ENCODE measurements around the gene ZFP36L1.
A peak's percentile ranks its signal among the peaks of the same experiment; 100 is the strongest.

The ZFP36L1 gene

DNA sequence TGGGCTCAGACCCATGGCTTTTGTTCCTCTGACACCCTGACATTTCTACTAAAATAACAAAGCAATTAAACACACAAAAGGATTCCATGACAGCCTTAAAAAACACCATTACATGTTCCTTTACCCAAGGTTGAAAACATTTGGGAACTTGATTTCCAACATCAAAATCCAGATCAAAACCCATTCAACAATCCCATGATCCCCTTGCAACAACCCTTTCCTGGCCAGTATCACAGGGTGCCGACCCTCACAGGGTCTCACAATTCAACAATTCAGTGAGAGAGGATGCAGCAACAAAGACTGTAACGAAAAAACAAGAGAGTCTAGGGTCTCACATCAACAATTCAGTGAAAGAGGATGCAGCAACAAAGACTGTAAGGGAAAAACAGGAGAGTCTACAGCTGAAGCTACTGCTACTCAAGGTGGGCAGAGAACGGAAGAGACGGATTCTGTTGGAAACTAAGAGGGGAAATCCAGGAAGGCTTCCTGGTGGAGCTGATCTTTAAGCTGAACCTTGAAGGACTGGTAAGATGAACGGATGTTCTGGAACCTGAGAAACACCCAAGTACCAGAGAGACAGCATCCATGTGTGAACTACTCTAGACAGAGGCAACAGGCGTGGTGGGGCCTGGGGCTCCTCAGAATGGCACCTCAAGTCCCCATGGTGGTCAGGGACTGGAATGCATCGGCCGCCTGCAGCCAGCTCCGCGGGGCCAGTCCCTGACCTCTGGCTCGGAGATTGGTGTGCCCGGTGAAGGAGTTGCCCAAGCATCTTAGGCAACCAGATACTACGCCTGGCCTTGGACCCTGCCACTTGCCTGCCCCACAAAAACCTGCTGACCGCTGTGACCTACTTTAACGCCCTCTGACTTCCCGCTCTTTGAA is 22.7 kb upstream of the ZFP36L1 start:
- no peak for DNase-seq

DNA sequence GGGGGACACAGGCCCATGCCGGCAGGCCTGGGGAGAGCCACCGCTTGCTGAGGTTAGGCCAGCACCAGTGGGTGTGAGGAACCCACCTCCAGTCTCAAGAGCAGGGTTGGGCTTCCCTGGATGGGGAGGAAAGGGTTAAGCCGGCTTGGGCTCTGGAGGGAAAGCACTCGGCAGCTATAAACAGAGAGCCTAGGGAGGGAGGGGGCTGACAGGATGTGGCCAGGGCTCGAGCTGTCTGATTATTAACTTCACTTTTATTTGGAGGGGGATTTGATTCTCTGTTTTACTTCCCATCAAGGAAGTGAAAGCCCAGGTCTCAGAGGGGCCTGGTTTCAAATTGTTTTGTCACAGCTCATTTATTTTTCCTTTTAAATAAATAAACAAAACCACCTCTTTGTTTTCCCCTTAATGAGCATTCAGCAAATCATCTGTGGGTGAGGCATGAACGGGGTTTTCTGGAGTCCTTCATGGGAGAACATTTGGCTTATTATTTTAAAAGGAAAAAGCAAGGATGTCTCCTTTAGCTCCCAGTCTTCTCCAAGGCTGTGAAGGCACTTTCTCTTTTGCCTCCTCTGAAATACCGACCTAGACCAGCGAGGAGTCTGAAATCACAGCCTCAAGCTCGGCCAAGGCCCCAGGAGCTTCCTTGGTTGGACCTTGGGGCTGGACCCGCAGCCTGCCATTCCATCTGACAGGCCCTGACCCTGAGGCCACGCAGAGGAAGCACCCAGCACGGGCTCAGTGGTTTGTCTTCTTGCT is 21.9 kb upstream of the ZFP36L1 start:
- DNase-seq, result no peak

DNA sequence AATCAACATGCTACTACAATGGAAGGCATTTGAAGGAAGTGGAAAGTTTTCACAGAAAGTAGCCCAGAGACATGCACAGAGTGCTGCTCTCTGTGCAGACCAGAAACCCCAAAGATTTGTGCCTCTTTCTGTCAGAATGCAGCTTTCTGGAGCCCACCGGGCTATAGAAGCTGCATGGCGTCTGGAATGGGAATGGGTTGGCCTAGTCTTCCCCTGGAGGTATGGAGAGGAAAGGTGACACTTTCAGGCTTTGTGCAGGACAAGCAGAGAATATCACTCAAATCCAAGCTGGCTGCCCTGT is 21.3 kb upstream of the ZFP36L1 start:
- DNase-seq, result no peak

DNA sequence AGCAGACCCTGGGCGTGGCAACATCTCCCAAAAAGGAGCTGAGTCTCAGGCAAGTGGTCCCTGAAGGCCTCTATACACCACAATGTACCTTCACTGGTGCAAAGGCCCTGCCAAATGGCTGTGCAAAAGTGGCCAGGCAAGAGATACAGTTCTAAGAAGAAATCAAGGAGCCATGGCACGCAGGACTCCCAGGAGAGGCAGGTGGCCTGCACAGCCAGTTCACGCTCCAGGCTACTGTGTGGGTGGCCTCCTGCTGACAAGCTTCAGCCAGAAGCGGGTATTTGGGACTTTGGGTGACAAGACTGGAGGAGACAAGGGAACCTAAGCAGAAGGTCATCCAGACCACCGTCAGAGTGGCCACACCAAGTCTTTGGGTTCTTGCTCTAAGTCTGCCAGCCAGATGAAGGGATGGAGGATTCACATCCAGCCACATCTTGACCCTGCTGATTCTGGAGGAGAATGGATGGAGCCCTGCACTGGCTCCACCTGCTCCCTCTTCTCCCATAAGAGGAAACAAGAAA is 20.5 kb upstream of the ZFP36L1 start:
- no peak for DNase-seq

DNA sequence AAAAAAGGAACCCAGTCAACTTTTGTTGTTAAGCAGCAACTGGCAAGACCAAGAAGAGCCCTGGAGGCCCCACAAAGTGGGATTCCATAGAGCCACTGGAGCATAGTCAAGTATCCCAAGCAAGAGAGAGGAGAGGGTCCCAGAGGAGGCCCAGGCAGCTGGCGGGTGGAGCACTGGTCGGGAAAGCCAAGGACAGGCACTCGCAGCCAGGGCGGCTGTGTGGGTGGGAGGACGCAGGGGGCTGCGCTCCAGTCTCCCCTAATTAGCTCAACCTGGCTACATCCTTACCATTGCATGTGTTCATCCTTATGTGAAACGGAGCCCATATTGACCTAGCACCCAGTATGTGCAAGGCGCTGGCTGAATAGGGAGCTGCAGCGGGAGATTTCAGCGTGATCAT is 18.3 kb upstream of the ZFP36L1 start:
- DNase-seq, result no peak

DNA sequence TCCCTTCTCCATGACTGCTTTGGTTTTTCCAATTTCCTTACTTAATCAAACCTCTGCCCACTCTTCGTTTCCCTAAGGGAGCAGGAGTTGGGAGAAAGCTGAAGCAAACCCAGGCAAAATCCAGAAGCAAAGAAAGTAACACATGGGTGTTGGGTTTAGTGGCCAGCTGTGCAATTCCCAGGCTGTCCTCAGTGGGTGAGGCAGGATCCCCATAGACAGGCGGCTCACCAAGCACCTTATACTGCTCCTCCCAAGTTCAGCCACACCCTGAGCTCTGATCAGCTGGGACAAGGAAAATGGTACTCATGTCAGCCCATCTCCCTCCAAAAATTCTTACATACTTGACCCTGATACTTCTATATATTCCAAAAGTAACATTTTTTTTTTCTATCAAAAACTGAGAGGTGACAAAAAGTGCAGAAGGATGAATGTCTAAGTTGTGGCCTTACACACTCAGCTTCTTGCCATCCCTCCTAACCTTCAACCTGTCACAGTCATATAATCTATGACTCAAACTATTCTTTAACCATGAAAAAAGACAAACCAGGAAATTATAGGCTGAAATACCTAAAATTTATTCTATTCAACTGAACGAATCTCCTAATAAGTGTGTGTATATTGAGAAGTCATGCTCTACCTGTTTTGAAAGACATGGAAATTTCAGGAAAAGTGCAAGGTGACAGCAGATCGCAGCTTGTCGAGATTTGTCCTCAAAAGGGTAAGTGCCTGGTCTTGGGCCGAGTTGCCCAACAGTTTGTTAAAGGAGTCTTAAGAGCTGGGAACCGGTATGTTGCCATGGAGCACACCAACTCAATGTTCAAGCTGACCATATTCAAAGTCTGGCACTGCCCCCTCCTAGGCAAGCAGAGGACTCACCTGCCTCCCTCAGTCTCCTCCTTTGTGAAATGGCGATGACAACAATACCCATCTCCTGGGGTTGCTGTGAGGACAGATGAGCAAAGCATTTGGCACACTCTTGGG is 17.6 kb upstream of the ZFP36L1 start:
- no peak for DNase-seq

DNA sequence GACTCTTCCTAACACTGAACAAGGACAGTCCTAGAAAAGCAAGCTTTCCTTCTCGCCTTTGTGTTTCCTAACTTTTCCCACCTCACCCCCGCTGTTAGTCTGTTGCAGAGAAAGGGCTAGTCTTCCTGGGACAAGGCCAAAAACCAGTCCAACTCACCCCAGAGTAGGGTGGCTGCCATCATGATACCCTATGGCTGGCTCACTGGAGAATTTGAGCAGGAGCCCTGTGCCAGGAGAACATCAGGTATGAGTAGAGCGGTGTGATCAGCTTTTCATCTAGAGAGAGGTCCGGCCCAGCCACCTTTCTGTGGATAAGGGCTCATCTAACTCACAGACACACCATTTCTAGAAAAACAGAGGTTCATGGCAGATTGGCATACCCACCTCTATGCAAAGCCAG is 16.7 kb upstream of the ZFP36L1 start:
- DNase-seq, result no peak

DNA sequence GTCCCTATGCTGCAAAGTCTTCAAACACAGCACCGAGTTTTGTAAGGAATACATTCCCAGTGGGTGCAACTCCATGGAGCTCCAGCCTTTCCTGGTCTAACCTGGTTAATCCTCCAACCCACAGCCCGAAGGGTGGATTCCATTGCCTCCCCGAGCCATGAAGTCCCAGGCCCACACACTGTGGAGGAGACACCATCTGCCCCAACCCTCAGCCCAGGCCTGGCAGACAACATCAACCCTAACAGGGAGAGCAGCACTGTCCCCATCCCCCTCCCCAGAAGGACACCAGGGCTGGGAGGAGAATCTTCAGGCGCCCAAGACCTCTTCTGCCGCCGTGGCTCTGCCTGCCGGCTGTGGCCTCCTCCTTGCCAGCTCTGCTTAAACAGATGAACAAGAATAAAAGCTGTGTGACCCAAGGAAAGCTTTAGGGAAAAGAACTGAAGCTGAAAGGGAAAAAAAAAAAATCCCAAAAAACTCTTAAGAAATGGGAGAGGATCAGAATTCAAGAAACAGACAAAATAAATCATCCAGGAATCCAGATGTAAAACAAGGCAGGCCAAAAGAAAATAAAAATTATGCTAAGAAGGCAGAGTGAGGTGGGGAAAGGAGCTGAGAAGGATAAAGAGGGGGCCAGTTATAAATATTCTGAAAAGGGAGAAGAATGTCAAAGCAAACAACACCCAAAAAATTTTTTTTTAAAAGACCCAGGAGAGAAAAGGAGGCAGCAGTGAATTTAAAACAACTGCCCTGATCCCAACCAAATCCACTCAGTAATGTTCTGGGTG is 16.0 kb upstream of the ZFP36L1 start:
- DNase-seq, result no peak

DNA sequence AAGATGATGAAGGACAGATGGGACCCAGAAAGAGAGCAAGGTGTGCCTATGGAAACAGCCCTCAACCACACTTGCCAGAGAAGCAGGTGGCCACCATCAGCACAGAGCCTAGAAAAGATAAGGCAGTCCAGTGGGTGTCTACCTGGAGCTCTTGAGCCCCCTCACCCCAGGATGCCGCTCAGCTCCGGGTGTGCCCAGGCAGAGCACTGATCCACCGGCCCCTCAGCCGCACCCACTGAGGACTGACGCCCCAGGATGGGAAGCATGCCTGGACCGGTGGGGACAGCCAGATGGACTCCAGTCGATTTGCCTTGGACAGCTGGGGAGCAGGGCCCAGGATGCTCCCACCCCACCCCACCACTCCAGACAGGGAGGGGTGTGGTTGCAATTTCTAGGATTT is 15.1 kb upstream of the ZFP36L1 start:
- no peak for DNase-seq

DNA sequence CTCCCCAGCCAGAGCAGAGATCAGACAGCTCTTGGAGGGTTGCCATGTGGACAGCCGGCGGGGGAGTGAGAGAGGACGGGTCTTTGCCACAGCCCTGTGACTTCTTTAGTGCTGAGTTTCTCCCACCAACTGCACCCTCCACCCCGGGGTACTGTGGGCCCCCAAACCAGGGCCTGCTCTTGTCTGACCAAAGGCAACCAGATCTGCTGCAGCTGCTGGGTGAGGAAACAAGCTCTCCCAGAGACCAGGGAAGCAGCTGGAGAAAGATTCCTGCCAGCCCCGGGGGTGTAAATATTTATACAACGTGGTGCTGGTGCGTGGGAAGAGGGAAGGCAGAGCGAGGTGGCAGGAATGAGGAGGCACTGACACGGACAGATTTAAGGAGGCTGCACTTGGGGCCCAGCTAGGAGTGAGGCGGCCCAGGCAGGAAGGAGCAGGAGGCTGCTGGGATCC is 14.3 kb upstream of the ZFP36L1 start:
- DNase-seq, result peak; percentile 54

DNA sequence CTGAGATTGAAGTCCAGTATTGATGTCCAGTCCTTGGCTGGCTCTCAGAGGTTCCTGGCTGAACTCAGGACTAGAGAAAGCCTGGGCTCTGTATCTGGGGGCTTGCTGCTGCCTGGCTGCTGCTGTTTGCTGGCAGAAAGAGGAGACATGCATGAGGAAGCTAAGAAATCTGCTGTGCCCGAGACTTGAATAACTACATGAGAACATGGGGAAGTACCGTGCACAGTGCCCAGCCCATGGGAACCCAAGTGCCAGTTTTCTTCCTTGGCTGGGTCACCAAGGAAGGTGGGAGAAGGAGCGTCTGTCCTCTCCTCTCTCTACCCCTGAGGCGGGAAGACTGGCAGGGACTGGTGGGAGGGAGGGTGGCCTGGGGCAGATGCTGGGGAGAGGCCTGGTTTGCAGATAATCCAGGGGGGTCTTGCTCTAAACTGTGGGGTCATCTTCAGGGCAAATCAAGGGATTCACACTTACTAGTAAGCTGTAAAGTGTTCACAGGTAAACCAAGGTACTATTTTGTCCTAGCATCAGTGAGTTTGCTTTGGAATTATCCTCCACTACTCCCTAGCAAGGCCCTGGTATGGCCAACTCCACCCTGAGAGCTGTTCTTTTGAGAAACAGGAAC is 13.8 kb upstream of the ZFP36L1 start:
- DNase-seq, result no peak

DNA sequence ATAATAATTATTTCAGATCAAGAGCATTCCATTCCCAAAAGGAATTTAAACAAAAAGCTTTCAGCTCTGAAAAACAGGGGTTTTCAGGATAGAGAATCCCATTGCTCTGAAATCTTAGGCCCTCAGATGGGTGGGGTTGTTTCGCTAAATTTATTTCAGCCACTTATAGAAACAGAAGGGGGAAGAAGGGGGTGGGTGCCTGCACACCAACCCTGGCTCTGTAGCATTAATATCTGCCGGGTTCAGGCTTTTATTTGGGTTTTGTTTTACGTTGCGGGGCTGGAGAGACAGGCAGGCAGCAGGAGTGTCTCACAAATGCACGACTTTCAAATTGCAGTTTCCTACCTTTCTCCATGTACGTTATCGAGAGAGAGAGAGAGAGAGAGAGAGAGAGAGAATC is 12.5 kb upstream of the ZFP36L1 start:
- no peak for DNase-seq

DNA sequence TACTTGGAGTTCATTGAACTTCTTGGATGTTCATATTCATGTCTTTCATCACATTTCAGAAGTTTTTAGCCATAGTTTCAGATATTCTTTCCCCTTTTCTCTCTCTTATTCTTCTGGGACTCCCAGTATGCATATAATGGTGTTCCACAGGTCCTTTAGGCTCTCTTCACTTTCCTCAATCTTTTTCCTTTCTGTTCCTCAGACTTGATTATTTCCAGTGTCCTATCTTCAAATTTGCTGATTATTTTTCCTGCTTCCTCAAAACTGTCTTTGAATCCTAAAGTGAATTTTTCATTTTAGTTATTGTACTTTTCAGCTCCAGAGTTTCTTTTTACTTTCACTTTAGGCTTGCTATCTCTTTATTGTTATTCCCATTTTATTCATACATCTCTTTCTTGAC is 8.8 kb upstream of the ZFP36L1 start:
- DNase-seq, result no peak

DNA sequence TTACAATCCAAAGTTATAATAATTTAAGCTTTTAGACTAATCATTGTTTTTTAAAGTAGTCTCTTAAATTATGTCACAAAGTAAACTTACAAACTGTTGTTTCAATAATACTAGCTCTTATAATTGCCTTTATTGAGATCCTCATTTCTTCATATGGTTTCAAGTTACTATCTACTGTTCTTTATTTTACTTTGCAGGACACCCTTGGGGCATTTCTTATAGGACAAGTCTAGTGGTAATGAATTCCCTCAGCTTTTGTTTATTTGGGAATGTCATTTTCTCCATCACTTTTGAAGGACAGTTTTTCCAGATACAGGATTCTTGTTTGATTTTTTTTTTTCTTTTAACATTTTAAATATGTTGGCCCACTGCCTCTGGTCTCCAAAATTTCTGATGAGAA is 8.1 kb upstream of the ZFP36L1 start:
- DNase-seq, result no peak

DNA sequence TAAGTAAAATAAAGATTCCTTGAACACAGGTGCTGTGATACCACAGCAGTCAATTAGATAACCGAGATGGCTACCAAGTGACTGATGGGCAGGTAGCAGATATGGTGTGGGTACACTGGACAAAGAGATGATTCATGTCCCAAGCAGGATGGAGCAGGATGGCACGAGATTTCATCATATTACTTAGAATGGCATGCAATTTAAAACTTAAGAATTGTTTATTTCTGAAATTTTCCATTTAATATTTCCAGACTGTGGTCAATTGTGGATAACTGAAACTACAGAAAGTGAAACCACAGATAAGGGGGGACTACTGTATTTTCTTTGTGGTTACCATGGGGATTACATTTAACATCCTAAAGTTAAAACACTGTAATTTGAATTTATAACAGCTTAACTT is 7.5 kb upstream of the ZFP36L1 start:
- no peak for DNase-seq

DNA sequence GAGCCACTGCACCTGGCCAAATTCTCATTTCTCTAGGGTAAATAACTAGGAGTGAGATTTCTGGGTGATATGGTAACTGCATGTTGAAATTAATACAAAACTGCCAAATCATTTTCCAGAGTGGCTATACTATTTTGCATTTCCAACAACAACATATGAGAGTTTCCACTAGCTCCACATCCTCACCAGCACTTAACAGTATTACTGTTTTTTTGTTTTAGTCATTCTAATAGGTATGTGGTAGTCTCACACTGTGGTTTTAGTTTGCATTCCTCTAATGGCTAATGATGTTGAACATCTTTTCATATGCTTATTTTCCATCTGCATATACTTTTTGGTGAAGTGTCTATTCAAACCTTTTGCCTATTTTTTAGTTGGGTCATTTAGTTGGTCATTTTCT is 5.8 kb upstream of the ZFP36L1 start:
- no peak for DNase-seq

DNA sequence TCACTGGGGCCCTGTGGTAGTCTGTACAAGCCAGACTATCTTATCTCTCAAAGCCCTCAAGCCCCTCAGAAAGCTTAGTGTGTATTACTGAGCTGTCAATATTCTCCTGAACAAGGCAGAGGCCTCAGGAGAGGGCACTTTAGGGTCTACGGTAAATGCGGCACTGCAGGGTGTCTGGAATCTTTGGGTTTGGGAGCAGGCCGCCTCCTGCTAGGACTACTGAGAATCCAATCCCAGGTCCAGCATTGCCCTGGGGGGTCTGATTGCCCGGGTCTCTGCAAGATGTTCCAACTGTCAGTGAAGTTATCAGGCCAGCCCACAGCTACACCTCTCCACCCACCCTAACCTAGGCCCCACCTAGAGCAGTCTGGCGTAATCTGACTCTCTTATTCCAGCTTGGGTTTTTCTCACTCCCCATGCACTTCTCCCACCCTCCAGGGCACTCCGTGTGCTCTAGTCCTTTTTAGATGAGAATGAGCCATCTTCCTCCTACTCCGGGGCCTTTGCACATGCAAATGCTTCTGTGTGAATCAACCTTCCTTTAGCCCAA is 4.3 kb upstream of the ZFP36L1 start:
- DNase-seq, result no peak

DNA sequence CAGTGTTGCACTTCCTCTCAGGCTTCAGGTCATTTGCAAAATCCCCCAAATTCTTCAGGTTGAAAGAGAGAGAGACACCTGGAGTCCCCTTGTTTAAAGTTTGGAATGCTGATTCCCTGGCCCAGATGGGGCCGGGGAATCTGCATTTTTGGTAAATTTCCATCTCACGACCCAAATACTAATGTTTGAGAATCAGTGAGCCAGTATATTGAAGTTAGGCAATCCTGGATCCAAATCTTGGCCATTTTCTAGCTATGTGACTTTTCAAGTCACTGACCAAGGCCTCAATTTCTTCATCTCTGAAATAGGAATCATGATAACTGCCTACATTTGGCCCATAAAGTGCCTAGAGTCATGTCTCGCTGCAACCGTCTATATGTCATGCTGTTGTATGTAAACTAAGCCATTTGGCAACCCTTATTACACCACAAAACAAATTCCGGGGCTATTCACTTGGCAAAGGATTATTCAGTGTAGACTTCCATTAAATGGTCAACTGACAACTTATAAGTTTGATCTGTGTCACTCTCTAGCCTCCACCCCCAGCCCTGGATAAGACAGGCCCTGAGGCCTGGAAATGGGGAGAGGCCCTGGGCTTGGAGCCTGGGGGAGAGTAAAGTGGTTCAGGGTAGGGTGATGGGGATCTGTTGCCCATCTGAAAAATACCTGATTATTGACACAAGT is 3.7 kb upstream of the ZFP36L1 start:
- DNase-seq, result no peak

DNA sequence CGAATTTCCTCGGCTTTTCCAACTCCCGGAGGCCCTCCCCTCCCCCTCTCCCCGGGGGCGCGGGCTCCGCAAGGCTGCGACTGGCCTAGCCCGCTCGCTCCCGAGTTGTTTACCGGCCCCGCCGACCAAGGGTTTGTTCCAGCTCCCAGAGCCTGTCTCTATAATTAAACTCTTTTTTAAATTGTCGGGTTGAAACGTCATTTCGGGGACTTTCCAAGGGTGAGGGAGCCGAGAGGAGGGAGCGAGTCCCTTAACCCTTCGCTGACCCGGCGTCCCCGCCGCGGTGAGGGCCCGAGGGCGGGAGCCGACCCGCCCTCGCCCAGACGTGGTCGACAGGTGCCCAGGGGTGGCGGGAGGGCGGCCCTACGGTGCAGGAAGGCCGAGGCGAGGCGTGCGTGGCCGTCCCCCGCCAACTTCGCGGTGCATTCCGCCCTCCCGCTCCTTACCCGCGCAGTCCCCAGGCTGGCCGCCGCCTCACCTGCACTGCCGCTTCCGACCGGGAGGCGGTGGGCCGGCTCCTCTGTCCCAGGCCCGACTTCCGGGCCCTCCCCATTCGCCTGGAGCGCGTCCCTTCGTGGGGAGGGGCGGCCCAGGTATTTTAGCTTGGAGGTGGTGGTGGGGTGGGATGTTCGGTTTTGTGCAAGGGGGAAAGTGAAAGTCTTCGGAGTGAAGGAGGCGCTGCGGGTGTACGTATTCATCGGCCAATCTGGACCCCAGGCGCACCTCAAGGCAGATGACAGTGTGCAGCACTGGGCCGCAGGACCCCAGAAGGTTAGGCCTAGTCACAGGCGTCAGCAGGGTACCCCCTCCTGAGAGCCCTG is 2.9 kb upstream of the ZFP36L1 start:
- DNase-seq, result peak; percentile 27
